Stimulated activated CD4-positive, alpha-beta T cell treated with anti-CD3 and anti-CD28 coated beads, Interleukin-2, amount 100 ng/mL, for 4 hours (primary cell): ENCODE measurements around the gene NOXA1.
A peak's percentile ranks its signal among the peaks of the same experiment; 100 is the strongest.

ENCODE experiments used
- DNase-seq: peaks from one replicate; pipeline ENCODE4 v3.0.0-alpha.2; 2020; ENCODE audit warnings: low read depth

The NOXA1 gene

DNA sequence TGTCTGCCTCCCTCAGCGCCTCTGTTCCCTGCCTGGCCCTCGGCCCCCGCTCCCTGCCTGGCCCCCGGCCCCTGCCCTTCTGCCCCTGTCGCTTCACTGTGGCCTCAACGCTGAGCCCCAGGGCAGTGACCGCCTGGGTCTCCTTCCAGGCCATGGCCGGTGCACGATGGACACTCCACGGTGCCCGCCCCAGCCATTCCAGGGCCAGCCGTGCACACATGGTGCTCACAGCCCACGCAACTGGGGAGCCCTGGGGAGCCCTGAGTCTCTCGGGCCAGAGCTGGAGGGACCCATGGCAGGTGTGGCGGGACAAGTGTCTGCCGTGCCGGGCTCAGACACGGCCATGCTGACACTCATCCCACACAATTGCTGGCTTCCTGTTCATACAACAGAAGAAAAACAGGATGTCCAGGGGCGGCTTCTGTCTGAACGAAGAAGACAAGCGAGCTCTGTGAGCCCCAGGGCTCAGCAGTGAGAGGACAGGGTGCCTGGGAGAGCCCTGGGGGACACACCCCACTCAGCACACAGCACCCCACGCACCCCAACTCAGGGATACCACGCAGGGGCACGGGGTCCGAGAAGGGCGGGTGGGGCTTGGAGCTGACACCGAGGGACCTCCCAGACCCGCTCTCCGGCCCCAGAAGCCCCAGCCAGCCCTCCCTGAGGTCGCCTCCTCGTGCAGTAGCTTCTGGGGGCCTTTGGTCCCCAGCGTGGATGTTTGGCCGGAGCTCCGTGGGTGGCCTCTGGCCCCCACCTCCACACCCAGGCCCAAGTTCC lies 35.9 kb upstream of the NOXA1 start:
- DNase-seq = peak; percentile 10

DNA sequence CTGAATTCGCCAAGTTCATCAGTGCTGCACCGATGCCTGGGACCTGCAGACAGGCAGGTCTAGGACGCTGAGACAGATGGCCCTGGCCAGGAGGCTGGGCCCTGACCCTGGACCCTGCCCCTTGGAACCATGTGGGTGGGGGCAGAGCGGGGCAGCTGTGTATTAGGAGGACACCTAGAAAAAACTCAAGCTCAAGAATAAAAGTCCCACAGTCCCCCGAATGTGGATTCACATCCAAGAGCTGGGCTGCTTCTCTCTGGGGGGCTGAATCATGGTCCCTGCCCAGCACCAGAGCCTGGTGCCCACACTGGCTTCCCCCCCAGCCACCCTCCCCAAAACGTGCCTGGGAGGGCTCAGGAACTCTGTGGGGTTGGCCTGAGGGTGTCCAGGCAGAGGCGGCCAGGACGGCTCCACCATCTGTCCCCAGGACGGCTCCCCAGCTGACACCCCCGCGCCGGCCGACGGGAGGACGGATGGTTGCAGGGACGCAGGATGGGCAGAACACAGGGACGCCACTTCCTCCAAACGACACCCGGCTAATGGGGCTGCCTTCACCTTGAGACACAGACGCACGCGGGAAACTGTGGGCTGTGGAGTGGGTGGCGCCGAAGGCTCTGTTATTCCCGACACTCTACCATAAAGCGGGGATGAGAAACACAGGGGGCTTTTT lies 35.2 kb upstream of the NOXA1 start:
- DNase-seq = no peak

DNA sequence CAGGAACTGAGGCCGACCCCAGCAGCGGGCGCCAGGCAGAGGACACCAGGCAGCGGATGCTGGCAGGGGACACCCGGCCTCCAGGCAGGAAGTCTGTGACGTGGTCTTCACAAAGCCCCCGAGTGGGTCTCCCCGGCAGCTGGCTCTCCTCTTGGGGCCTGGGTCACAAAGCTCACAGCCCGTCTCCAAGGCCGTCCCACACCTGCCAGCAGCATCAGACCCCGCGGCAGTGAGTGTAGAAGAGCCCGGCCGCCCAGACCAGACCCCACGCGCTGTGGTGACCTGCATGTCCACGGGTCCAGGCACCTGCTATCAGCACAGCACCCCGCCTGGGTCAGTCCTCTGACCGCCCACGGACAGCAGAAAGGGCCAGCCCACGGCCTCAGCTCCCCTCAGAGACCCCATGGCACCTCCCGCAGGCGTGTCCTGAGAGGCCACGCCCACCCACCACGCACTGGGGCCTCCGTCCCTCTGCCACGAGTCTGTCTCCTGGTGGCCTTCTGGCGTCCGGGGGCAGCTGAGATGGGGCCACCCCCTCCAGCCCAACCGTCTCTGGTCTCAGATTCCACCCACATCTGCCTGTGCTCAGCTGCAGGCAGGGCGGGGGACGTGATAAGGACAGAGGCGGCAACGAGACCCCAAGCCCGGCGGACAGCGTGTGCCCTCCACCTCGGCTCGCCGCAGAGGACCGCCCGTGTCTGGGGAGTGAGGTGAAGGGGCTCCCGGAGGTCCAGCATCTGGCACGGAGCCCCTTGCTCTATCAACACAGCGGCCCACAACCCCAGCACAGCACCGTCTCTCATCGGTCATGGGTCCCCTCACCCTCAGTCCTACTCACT lies 34.4 kb upstream of the NOXA1 start:
- no peak for DNase-seq

DNA sequence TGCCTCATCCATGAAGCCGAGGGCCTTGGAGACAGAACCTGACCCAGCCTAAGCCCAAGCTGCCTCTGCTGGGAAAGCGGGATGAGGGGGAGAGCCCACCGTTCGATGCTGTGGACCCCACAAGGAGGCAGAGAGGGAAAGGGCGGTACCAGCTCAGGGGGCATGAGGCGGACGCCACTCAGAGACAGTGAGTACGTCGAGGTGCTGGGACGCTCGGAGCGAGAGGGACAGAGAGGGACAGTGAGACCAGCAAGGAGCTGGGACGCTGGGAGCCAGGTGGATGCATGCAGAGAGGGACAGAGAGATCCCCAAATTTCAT lies 33.8 kb upstream of the NOXA1 start:
- DNase-seq = no peak

DNA sequence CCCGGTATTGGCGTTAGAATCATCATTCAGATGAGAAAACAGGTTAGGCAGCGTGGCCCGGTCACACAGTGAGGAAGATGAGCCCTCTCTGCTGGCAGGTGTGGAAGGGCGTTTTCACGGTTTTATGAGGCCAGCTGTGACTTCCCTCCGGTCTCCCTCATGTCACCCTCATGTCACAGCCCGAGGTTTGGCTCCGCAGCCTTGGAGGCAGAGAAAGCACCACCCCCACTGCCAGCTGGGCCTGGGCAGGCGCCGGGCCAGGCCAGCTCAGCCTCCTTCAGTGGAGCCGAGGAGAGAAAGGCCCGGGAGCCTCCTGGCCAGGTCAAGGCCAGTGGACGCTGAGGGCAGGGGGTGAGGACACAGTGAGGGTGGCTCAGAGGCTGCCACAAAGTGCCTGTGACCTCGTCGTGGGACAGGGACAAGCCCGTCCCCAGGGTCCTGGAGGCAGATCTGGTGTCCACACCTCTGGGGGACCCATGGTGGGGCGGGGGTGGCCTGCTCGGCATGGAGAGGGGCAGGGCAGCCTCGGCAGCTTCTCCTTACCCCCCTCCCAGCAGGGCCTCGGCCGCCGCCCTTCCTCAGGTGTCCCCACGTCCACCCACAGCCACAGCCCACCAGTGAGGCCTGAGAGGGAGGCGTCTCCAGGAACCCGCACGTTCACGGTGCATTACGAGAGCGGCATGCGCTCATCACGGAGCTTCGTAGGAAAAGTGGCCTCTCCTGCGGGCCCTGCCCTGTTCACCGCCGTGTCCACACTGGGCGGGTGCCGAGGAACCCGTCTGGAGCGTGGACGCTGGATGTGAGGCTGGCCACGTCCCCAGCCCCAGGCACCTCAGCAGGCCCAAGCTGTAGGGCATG lies 32.4 kb upstream of the NOXA1 start:
- no peak for DNase-seq

DNA sequence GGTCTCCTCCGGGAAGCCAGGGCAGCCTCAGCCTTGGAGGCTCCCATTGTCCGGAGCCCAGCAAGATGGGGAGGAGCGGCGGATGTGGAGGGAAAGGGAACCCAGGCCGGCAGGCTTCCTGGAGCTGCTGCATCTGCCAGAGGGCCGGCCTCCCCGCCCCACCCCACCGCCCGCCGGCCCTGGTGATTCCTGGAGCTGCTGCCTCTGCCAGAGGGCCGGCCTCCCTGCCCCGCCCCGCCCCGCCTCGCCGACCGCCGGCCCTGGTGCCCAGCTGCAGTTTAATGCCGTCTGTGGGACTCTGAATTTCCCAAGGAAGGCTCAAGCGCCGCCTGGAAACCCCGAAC lies 31.8 kb upstream of the NOXA1 start:
- DNase-seq = no peak

DNA sequence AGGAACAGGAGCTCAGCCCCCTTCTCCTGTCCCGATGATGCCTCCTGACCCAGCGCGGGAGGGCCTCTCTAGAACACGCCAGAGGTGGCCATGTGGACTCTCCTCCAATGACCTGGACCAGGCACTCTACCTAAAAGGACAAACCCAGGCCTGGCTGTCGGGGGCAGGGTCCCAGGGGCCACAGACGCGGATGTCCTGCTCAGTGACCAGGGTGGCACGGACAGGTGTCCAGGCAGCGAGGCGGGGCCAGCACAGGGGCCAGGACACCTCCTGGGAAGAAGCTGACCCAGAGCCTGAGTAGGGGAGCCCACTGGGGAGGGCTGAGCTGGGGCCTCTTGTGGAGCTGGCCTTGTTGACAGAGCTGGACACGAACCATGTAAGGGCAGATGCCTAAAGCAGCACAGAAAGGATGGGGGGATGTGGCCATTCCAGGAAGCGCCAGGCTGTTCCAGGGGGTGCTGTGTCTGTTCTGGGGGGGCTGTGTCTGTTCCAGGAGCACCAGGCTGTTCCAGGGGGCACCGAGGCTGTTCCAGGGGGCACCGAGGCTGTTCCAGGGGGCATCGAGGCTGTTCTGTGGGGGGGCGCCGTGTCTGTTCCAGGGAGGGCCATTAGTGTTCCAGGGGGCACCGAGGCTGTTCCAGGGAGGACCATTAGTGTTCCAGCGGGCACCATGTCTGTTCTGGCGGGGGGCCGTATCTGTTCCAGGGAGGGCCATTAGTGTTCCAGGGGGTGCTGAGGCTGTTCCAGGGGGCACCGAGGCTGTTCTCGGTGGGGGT lies 30.8 kb upstream of the NOXA1 start:
- no peak for DNase-seq

DNA sequence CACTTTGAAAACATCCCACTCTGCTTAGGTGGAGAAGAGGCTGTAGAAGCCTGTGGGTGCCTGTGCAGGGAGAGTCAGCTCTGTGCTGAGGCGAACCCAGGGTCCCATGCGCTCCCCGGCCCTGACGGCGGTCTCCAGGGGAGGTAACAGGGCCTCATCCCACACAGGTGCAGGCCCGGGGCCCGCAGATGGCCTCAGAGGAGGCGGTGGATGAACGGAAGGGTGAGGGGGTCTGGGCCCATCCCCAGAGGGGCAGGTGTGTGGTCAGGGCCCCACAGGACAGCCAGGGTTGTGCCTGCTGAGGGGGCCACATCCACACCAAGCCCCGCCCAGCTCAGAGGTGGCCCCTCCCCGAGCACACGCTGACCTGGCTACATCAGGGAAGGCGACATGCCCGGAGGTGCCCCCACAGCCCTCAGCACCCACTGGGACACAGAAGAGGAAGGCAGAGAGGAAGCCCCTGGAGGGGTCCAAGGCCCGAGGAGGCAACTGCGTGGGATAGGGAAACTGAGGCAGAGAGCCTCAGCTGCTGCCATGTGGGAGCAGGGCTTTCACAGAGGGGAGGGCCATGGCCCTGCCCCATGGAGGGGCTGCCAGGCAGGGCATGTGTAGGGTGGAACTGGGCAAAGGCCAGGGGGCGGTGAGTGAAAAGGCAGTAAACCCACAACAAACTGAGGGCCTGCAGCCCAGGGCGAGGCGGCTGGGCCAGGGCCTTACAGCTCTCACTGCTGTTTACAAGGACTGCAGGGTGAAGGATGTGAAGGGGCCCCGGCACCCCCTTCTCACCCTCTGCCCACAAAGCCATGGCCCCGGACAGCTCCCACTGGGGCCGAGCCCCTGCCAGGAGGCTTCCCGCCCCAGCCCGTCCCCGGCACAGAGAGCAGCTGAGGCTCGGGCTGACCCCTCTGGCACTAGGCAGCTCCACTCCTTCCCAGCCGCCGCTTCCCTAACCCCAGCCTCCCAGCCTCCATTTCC lies 29.7 kb upstream of the NOXA1 start:
- DNase-seq = no peak

DNA sequence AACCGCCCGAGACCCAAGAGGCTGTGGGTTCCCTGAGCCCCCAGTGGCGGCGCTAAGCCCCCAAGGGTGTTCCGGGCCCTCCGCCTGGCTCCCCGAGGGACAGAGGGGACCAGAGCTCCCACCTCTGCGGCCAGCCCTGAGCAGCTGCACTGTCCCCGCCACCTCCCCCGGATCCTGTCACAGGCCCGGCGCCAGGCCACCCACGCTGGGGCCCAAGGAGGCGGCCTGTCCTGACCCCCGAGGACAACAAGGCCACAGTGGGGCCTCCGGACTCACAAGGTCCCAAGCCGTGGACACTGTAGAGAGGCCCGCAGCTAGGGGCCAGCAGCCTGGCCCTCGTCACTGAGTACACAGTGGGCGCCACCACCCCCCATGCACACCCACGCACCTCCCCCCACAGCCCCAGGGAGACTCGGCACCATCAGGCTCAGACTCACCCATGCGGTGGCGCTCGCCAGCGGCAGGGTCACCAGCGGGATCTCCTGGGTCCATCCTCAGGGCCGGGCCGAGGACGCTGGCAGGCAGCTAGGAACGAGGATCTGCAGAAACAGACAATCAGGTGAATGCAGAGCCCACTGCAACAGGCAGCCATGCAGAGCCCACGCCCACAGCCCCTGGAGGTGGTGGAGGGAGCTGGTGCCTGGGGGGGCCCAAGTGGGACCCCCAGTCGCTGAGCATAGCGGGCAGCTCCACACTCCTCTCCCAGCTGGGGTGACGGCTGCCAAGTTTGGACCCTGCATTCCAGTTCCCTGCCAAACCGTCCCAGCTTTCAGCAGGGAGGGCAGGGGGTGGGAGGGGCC lies 28.1 kb upstream of the NOXA1 start:
- no peak for DNase-seq

DNA sequence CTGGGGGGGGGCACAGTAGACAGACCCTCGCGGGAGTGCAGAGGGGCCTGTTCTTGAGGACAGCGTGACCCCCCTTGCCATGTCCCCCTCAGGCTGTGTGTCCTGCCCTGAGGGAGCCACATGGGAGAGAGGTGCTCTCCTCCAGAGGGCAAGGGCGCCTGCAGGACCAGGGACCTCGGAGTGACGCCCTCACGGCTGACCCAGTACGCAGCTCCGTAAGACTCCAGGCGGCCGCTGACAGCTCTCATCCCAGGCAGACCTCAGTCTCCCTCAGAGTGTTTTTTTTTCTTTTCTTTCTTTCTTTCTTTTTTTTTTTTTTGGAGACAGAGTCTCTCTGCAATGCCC lies 27.6 kb upstream of the NOXA1 start:
- DNase-seq = no peak

DNA sequence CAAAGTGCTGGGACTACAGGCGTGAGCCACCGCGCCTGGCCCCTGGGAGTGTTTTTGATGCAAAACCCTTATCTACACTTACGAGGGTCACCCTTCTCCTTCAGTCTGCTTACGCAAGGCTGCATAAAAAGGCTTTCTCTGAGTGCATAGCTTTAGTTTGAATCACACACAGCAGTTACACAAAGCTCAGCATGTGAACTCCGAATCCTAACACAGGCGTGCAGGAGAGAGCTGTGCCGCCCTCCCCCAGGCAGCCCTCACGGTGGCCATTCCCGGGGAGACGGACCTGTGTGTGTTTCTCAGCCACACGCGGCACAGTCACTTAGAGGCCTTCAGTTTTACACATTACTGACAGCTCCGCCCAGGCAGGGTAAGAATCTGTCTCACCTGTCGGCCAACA lies 27.0 kb upstream of the NOXA1 start:
- no peak for DNase-seq

DNA sequence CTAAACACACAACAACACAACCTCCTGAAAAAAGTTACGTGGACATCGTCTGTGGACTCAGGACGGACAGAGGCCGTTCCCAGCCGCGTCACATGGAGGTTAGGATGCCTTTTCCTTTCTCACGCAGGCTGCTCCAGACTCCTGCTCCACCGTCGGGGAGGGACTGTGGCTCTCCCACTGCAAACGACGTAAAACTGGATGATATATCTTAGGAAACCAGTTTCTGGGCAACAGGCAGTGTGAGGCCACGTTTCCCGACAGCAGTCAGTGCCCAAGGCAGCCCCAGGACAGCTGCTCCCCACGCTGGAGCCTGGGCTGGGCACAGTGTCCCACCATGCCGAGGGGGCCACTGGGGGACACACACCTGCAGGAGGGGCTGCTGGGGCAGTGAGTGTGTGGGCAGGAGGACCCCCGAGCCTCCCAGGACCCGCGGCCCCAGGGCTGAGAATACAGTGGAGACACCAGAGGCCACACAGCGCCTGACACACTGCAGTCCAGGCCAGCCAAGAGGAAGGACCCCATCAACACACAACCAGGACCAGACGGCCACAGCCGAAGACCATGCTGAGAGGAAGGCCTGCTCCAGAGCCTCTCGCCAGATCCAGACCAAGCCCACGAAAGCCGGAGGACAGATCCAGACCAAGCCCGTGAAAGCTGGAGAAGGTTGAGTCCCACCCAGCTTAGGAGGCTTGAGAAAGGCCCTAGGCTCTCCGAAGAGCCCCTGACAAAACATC lies 26.4 kb upstream of the NOXA1 start:
- no peak for DNase-seq

DNA sequence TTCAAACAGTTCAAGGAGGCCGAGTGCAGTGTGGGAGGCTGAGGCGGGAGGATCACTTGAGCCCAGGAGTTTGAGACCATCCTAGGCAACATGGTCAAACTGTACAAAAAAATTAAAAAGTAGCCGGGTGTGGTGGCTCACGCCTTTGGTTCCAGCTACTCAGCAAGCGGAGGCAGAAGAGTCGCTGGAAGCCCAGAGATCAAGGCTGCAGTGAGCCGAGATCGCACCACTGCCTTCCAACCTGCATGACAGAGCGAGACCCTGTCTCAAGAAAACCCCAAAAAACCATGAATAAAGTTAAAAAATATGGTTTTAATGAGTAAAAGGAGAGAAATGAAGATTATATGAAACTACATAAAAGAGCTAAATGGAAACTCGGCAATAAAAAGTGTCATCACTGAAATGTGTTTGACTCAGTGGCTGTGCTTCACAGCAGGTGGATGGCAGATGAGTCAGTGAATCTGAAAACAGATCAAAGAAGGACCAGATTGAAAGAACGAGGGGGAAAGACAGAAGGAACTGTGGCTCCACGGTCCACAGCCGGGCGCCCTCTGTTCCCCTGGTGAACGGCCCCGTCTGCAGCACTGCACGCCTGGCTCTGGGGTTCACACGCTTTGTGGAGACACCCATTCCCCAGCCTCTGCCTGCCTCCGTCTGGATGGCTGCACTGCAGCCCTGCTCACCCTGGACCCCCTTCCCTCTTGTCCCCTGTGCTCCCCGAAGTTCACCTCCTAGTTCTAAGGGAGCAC lies 25.3 kb upstream of the NOXA1 start:
- DNase-seq = no peak

DNA sequence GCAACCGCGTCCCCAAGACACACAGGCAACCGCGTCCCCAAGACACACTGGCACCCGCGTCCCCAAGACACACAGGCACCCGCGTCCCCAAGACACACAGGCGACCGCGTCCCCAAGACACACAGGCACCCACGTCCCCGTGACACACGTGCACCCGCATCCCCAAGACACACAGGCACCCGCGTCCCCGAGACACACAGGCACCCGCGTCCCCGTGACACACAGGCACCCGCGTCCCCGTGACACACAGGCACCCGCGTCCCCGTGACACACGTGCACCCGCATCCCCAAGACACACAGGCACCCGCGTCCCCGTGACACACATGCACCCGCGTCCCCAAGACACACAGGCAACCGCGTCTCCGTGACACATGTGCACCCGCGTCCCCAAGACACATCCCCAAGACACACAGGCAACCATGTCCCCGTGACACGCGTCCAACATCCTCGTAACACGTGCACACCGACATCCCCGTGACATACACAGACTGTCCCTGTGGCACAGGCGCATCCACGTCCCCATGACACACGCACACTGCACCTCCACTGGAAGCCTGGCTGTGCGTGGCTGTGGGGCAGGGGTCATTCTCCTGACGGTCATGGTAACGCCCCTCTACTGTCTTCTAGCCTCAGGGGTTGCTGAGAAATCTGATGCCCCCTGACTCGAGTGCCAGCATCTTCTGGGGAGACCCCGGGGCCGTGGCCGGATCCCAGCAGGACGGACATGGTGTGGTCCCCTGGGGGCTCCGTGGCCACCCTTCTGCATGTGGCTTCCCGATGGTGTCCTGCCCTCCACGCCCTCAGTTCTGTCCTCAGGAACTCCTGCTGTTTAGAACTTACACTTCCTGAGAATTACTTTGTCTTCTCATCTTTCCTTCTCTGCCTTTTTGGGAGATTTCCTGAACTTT lies 24.4 kb upstream of the NOXA1 start:
- DNase-seq = no peak

DNA sequence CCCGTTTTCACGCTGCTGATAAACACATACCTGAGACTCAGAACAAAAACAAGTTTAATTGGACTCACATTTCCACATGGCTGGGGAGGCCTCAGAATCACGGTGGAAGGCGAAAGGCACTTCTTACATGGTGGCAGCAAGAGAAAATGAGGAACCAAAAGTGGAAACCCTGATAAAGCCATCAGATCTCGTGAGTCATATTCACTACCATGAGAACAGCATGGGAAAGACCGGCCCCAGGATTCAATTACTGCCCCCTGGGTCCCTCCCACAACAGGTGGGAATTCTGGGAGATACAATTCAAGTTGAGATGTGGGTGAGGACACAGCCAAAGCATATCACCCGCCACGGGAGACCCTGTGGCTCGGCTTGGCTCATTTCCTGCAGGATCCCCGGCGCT lies 20.4 kb upstream of the NOXA1 start:
- DNase-seq = no peak

DNA sequence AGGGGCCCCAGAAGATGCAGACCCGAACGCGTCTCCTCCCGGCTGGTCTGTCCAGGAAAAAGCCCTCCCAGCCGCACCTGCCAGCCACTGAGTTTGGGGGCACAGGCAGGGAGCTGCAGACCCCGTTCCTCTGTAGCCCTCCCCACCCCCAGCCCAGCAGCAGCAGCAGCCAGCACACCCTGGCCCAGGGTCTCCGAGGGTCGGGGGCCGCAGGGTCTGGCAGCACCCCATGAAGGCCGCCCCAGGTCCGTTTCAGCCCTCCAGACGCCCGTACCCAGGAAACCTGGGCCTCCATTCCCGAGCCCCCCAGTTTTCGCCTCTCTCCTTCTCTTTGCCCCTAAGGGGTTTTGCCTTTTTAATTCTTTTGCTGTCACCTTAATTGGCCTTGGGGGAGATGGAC lies 19.9 kb upstream of the NOXA1 start:
- DNase-seq = no peak

DNA sequence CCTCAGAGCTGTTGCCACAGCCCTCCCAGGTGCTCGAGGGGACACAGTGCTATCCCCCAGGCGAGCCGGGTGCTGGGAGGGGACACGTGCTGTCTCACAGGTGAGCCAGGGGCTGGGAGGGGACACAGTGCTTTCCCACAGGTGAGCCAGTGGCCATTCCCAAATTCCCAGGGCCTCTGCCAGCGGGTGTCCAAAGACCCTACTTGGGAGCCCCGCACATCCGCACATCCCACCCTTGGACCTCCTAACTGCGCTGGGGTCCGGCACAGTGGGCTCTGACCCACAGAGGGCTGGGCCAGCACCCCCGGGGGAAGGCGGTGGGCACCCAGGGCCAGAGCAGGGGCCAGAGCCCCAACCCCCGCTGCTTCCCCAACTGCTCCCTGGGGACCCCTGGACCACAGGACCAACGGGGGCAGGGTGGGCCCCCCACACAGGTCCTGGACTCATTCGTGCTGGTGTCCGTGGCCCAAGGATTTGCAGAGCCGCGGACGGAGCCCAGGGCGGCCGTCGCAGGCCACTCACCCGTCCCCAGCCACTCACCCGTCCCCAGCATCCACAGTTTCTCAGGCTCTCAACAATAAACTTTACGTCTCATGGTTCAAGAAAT lies 18.1 kb upstream of the NOXA1 start:
- no peak for DNase-seq
